HG02678 (cell line): ENCODE measurements around the gene LRP5.
"Not testable (repeated sequence)": the region's sequence is repeated elsewhere in the genome, so short reads cannot be mapped to it uniquely, and the experiment has no call there.

ENCODE experiments used
- ATAC-seq: cut with Tn5 transposase; IDR thresholded peaks from one replicate; pipeline ENCODE4 v1.9.1; 2021; ENCODE audit warnings: mild to moderate bottlenecking, moderate library complexity; ENCODE audit not compliant: unreplicated experiment

The LRP5 gene

DNA sequence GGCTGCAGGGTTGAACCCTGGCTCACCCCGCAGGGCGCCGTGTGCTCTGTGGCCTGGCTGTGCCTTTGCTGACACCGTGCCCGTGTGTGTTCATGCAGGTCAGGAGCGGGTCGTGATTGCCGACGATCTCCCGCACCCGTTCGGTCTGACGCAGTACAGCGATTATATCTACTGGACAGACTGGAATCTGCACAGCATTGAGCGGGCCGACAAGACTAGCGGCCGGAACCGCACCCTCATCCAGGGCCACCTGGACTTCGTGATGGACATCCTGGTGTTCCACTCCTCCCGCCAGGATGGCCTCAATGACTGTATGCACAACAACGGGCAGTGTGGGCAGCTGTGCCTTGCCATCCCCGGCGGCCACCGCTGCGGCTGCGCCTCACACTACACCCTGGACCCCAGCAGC lies 101.2 kb downstream of the LRP5 start:
- ATAC-seq, result no peak

DNA sequence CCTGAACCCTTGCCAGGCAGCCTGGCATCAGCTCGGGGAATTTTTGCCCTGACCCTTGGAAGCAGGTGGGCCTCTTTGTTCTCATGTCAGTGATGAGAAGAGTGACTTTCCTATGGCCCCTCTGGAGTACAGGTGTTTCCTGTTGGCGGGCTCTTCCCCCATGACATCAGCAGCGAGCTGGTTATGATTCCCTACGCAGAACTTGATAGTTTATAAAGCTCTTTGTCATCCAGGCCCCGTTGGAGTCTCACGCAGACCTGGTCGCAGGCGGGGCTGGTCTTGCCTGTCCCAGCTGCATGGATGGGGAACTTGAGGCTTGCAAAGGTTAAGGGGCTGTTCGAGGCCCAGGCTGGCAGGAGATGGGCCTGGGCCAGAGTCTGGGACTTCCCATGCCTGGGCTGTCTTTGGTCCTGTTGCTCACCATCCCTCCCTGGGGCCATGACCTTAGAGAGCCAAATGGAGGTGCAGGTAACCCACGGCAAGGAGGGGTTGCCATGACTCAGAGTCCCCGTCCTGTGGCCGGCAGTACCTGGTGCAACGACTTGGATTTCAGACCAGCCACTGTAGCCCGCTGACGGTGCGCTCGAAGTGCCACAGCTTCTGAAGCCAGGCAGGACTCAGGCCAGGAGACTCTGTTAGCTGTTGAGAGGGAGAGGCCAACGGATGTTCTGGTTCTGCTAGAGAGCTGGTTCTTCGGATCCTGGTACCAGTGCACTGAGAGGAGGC lies 102.3 kb downstream of the LRP5 start:
- ATAC-seq, result no peak

DNA sequence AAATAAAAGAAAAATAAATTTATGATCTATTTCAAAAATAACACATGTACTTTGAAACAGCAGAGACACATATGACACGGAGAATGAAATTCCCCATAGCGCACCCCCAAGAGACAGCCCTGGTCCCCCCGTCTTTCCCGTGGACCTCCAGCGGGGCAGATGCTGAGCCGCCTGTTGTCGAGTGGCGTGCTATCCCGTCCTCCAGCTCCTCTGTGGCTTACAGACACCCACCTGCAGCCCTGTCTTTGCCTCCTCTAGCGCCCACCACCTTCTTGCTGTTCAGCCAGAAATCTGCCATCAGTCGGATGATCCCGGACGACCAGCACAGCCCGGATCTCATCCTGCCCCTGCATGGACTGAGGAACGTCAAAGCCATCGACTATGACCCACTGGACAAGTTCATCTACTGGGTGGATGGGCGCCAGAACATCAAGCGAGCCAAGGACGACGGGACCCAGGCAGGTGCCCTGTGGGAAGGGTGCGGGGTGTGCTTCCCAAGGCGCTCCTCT lies 103.7 kb downstream of the LRP5 start:
- no peak for ATAC-seq

DNA sequence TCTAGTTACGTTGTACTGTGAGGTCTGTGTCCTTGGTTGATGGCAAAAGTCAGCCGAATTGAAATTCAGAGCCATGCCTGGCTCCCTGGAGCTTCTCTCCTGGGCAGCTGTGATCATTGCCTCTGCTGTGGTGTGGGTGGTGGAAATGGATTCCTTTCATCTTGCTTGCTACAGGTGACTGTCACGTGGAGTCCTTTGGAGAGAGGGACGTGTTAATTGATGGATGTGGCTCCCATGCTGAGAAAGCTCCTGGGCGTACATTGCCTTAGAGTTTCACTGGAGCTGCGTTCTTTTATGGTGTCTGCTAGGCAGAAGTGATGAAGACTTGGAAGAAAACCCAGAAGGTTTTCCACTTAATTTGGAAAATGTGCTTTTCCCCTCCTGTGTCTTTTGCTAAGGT lies 106.3 kb downstream of the LRP5 start:
- no peak for ATAC-seq

DNA sequence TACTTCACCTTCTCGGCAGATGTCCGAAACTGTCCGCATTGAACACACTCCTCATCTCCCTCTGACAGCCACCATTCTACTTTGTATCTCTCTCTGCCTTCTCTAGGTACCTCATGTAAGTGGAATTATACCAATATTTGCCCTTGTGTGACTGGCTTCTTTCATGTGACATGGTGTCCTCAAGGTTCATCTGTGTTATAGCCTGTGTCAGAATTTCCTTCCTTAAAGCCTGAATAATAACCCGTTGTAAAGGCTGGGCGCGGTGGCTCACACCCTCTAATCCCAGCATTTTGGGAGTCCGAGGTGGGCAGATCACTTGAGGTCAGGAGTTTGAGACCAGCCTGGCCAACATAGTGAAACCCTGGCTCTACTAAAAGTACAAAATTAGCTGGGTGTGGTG lies 107.8 kb downstream of the LRP5 start:
- no peak for ATAC-seq

DNA sequence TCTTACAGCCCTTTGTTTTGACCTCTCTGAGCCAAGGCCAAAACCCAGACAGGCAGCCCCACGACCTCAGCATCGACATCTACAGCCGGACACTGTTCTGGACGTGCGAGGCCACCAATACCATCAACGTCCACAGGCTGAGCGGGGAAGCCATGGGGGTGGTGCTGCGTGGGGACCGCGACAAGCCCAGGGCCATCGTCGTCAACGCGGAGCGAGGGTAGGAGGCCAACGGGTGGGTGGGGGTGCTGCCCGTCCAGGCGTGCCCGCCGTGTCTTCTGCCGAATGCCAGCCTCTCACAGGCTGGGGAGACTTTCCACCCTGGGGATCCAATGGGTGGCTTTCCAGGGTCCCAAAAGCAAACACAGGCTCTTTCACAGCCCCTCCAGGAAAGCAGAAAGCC lies 111.1 kb downstream of the LRP5 start:
- ATAC-seq, result no peak

DNA sequence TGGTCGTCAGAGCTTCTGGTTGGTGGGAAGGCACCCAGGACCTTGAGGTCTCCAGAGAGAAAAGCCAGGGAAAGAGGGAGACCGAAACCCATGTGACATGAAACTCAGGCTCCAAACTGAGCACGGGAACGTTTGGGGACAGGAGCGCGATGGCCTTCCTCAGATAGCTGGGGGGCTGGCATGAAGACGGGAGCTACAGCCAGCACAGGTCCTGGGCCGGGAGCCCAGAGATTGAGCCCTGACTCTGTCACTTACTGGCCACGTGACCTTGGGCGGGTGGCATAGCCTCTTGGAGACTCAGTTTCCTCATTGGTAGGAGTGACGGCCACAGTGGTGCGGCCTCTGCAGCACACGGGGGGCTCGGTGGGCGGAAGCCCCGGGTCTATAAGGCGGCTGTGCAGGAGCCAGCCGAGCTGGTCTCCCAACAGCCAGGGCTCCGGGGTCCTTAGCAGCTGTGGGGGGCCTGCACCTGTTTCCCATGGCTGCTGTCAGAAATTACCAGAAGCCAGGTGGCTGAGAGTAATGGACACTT lies 111.8 kb downstream of the LRP5 start:
- ATAC-seq, result no peak

DNA sequence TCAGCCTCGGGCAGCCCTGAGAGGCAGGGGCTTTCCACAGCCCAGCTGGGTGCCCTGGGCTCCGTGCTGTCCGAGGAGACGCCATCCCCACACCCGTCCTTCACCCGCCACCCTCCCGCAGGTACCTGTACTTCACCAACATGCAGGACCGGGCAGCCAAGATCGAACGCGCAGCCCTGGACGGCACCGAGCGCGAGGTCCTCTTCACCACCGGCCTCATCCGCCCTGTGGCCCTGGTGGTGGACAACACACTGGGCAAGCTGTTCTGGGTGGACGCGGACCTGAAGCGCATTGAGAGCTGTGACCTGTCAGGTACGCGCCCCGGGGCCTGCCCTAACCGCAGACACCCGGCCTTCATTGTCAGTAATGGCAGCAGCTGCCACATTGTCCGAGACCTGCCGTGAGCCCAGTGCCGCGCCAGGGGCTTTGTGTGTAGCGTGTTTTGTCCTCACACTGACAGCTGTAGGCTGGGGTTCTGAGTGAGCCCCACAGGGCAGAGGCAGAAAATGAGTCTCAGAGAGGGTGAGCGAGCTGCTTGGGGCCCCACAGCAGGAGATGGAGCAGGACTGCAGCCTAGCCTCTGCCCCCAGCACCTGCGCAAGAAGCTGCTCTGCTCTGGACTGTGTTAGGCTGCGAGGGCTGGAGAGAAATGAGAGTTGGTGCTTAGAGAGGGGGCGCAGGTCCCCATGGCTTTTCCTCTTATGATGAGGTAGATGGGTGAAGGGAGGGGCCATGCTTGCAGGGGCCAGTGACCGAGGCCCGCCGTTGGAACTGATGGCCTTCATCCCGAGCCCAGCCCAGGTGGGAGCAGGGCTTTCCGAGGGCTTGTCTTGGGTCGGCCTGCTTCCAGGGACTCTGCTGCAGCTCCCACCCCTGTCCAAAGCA lies 112.8 kb downstream of the LRP5 start:
- no peak for ATAC-seq

DNA sequence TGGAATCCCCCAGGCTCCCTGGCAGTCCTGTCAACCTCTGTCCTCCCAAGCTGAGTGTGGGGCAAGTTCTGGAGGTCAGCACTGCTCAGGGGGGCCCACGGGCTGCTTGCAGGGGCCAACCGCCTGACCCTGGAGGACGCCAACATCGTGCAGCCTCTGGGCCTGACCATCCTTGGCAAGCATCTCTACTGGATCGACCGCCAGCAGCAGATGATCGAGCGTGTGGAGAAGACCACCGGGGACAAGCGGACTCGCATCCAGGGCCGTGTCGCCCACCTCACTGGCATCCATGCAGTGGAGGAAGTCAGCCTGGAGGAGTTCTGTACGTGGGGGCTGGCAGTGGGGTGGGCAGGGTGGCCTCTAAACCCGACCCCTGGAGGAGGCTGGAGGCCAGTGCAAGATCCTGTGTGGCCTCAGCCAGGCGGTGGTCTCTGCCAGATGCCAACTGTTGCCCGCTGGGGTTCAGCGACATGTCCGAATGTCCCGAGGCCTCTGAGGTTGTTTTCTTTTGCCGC lies 113.5 kb downstream of the LRP5 start:
- no peak for ATAC-seq

DNA sequence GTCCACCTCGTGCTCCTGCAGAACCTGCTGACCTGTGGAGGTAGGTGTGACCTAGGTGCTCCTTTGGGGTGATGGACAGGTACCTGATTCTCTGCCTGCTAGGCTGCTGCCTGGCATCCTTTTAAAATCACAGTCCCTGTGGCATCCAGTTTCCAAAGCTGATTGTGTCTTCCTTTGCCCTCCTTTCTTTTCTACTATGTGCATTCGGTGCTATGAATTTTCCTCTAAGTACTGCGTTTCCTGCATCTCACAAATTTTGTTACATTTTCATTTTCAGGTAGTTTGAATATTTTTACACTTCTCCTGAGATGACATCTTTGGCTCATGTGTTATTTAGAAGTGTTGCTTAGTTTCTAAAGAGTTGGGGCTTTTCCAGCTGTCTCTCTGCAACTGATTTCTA lies 117.3 kb downstream of the LRP5 start:
- no peak for ATAC-seq

DNA sequence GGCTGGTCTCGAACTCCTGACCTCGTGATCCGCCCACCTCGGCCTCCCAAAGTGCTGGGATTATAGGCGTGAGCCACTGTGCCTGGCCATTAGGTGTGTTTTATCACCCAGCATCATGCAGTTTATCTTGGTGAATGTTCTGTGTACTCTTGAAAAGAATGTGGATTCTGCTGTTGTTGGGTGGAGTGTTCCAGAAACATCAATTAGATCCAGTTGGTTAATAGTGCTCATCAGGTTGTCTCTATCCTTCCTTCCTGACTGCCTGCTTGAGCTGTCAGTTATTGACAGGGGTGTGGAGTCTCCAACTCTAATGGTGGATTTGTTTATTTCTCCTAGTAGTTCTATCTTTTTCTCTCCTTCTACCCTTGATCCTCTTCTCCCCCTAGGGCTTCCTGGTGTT lies 118.0 kb downstream of the LRP5 start:
- ATAC-seq, result no peak

DNA sequence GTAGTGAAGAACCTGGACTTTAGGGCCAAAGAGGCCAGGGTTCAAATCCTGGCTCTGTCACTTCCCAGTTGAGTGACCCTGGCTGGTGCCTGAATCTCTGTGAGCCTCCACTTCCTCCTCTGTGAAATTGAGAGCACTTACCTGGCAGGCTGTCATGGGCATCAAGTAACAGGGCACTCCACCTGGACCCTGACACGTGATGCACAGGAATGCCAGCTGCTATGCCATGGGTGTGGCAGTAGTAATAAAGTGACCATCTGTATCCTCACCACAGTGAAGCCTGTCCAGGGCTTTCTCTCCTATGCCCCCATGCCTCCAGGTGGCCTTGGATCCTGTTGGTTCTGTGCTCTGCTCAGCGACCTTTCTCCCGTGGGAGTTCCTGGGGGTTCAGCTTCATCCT lies 118.4 kb downstream of the LRP5 start:
- no peak for ATAC-seq

DNA sequence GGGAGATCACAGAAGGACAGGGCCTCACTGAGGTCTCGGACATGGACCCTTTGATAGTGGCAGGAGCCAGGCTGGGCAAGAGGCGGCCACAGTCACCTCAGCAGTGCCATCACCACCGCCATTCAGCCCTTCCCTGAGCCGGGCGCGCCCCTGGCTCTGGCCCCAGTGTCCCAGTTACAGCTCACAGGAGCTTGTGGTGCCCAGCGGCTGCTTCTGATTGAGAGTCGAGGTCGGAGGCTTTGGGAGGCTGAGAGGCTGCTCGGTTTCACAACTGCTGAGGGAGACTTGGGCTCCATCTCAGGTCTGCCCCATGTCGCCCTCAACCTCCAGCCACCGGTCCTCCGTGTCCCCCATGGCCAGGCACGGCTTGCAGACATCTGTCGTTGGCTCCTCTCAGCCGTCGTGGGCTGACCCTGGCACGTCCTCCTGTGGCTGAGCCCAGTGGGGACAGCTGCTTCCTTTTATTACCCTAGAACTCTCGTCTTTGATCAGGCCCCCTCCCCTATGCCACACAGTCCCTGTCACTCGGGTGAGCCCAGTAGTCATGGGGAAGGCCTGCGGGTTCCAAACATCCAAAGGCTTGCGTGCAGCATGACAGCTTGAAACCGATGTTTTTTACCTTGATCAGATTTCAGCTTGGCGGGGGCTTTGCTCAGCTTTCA lies 119.7 kb downstream of the LRP5 start:
- no peak for ATAC-seq

DNA sequence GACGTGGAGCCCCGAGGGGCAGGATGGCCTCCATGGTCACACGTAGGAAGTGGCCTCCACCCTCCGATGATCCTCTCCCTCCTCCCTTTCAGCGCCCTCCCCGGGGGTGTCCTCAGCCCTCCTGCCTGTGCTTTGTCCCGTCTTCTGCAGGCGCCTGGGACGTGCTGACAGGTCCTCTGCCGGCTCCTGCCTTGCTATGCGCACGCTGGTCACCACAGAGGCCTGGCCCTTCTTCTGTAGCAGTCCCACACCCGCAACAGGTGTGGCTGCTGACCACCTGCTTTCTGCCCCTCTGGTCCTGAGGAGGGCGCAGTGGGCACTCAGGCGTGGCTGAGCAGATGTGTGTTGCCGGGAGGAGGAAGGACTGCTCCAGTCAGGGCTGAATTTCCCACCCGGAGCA lies 120.5 kb downstream of the LRP5 start:
- no peak for ATAC-seq

DNA sequence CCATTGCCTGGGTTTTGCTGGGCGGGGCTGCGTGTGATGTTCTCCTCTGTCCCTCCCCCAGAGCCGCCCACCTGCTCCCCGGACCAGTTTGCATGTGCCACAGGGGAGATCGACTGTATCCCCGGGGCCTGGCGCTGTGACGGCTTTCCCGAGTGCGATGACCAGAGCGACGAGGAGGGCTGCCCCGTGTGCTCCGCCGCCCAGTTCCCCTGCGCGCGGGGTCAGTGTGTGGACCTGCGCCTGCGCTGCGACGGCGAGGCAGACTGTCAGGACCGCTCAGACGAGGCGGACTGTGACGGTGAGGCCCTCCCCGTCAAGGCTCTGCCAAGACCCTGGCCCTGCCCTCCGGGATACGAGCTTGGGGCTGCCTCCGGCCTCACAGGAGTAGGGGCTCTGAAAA lies 121.2 kb downstream of the LRP5 start:
- no peak for ATAC-seq

DNA sequence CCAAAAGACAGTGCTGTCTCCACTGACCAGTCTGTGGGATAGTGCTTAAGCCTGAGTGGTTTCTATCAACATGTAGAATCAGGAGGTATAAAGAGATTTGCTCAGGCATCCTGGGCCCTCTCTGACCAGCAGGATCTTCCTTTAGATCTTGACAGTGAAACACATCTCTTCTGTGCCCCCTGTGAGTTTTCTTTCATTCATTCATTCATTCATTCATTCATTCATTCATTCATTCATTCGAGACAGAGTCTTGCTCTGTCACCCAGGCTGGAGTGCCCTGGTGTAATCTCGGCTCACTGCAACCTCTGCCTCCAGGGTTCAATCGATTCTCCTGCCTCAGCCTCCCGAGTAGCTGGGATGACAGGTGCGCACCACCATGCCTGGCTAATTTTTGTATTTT lies 121.8 kb downstream of the LRP5 start:
- ATAC-seq, result not testable (repeated sequence)

DNA sequence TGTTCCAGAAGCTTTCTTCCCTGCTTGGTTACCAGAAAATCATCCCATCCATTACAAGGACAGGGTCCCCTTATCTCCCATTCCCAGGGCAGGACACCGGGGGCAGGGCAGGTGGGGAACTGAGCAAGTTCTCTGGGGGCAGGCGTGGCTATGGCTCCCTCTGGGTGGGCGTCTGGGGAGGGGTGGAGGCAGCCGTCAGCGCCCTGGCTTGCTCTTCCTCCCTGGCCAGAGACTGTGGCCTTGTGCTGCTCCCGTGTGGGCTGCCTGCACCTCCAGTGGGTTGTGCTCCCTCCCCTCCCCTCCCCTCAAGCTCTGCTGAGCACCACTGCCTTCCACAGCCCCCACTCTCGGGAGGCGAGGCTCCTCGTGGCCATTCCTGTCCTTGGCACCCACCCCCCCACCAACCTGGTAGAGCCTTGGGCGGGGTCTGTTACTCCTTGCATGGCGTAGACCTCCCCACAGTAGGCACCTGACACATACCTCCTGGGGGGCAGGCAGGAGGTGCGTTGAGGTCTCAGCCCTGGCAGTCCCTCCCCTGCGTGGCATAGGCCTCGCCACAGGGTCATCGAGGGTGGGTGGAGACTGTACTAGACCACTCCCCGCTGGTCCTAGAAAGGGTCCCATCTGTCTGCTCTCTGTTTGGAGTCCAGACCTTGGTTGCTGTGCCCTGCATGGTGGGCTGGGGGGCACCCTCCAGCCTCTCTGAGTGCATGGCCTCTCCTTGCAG lies 123.9 kb downstream of the LRP5 start:
- ATAC-seq, result no peak

DNA sequence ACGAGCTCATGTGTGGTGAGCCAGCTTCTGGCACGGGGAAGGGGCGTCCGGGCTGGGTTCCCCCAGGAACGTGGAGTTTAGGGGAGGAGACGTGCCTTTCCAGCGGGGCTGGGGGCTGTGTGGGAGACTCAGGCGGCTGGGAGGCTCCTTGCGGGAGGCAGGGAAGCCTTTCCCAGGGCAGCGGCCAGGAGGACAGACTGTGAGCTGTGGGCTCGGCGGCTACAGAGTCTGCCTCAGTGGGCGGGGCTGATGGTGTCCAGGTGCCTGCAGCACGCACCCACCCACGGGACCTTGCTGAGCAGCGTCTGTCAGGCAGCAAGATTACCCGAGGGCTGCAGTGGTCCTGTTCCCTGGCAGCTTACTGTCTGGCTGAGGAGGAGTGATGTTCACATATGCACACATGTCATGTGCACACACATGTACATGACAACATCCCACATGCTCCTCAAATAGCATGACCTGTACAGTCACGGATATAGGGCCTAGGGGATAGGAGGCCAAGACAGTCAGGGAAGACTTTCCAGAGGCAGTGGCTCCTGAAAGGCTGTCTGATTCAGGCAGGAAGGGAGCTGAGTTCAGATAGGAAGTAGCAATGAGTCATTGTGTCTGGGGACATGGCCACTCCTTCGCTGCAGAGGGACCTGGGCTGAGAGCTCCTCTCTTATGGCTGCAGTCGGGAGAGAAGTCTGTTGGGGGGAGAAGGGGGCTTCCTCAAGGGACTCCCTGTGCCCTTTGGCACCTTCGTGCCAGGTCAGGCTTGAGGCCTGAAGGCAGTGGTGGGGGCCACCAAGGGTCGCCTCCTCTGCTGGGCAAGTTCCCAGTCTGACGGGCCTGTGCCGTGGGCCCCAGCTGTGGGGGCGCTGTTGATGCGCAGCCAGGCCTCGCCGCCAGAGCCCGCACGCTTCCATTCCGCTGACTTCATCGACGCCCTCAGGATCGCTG lies 124.9 kb downstream of the LRP5 start:
- no peak for ATAC-seq

DNA sequence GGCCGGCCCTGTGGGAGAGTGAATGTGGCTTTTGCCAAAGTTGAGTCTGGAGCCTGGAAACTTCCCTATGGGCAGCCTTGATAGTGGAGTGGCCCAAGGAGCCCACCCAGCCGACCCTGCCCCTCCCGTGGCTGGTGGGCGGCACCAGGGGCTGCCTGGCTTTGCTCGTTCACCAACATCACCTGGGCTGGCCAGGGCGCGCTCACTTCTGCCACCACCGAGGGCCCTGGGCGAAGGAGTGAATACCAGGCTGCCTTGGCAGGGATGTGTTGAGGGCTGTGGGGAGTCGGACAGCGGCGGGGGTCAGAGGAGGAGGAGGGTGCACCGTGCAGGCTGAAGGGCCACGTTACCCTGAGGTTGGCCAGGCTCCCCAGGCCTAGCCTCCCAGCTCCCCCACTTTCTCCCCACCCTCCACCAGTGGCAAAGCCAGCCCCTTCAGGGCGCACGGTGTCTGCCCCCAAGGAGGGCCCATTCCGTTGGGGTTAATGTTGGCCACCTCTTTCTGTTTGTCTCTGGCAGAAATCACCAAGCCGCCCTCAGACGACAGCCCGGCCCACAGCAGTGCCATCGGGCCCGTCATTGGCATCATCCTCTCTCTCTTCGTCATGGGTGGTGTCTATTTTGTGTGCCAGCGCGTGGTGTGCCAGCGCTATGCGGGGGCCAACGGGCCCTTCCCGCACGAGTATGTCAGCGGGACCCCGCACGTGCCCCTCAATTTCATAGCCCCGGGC lies 125.7 kb downstream of the LRP5 start:
- no peak for ATAC-seq
